Activated effector memory CD4-positive, alpha-beta T cell treated with anti-CD3 and anti-CD28 coated beads, Interleukin-2, amount 50 U/mL, for 16 hours (primary cell): Measurements from ENCODE around the gene AKT3.

Experiments used
- DNase-seq: peaks from one replicate; pipeline ENCODE4 v3.0.0-alpha.2; 2020

AKT3 gene

DNA sequence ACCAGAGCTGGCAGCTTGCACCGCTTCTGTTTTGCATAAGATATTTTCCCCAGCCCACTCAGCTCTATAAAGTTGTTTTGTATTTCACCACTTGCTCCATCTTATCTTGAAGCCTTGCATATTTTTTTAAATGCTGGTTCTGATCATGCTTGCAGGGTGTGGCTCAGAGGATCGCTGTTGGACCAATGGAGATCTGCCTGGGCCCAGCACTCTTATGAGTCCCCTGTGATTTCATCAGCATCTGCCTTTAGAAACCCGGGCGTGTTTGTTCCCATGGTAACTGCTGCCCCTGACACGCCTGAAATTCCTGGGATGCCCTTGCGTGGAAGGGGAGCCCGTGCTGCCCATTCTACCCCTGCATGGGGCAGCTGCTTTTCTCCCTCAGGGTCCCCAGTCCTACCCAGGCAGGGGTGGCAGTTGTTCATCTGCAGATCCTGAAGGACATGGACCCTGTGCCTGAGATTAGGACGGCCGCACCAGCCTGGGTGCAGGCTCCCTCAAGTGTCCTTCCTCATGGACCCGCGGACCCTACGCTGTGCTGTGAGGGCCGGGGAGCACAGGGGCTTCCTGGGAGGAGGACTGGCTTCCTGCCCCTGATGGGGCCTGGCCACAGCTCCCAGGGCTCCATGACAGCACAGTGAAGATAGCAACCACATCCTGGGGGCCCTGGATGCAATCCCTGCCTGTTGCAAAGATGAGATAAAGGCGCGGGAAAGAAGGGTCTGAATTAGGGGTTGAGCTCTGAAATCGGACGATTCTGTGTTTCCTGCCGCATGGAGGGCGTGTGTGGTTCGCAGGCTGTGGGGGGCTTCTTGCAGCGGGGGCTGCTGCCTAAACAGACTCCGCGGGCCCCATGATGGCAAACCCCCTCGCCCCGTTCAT lies 367.7 kb downstream of the AKT3 start:
- no peak for DNase-seq

DNA sequence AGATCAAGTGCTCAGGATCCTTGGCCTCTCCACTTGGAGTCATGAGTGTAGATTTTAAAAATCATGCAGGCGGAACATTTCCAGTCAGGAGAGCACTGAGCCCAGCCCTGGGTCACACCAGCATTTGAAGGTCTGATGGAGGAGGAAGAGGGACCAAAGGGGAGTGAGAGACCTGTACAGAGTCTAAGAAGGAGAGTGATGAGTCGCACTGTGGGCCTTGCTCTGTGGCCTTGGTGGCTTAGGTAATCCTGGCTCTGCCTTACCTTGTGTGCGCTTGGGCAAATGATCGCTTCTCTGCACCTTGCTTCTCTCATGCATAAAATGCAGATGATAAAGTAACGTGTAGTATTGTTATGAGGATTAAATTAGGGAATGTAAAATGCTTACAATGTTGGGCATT lies 368.9 kb downstream of the AKT3 start:
- no peak for DNase-seq

DNA sequence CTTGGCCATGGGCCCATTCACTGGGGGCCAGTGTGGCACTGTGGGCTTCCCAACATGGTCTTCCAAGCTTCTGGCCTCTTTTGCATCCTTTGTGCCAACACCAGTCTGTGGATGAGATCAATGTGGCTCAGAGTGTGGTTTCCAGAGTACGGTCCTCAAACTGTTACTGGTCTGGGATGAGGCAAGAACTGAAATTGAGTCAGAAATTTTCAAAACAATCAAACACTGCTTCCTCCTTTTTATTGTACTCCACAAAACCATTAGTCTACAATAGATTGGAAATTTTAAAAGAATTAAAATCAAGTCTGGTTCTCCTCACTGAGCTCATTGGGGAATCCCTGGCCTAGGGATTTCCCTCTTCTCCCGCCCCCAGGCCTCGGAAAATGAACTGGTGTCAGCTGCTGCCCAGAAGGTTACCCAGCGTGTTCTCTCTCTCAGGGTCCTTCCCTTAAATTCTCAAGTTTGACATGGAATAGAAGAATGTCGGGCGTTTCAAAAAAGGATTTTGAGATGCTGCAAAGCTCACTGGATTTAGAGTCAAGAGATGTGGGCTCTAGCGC lies 372.2 kb downstream of the AKT3 start:
- DNase-seq = no peak

DNA sequence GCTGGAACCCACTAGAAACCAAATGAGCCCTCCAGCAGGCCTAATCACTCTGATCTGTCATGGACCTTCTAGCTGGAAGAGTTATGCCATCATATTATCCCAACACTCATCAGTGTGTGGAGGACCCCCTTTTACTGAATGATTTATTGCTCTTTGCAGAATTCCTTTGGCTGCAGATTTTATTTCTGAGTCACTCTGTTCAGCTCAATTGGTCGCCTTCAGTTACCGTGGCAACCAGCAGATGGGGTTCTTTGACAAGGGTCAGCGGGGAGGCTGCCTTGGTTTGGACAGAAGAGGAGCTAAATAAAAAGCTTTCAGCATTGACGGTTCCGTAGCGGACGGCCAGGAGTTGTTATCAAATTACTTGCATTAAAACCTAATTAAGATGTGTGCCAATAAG lies 374.1 kb downstream of the AKT3 start:
- no peak for DNase-seq

DNA sequence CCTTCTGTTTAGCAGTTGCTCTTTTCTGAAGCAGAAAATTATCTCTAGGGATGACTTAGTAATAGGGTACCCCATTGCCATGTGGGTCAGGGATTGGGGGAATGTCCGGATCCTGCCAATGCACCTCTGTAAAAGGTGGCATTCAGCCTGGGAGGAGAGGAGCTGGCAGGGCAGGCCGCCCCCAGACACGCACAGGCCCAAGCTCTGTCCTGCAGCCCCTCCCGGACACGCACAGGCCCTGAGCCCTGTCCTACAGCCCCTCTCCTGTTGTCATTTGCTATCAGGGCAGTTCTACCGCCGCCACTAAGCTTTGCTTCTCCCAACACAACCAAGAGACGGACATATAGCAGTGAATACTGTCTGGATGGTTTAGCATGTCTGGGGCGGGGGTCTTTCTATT lies 375.1 kb downstream of the AKT3 start:
- DNase-seq = no peak

DNA sequence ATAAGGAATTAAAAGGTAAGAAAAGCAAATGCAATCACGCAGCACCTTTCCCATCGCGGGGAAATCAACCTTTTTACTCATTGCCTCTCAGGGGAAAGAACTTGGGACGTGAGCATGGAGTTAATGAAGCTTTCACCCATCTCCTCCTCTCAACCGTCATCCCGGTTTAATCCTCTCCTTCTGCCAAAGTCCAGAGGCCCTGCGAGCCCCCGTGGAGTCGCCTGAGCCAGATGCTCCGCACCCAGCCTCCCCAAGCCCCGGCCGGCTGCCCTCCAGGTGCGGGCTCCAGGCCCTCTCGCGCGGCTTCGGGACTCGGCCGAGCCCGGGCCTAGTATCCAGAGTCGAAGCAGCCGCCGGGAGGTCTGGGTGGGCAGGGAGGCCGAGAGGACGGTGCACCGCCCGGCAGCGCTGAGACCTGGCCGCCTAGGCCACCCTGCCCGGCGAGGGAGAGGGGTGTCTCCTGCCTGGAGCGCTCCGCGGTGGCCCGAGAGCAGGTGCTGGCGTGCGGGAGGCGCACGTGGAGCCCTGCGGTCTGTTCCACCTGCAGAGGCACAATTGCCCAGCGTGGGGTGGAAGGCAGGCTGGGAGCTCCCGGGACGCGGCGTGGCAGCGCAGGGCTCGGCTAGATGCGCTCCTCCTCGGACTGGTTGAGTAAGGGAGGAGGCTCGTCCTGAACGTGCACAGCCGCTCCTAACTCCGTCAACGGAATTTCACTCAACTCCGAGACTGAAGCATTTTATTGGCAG lies 375.7 kb downstream of the AKT3 start:
- no peak for DNase-seq

DNA sequence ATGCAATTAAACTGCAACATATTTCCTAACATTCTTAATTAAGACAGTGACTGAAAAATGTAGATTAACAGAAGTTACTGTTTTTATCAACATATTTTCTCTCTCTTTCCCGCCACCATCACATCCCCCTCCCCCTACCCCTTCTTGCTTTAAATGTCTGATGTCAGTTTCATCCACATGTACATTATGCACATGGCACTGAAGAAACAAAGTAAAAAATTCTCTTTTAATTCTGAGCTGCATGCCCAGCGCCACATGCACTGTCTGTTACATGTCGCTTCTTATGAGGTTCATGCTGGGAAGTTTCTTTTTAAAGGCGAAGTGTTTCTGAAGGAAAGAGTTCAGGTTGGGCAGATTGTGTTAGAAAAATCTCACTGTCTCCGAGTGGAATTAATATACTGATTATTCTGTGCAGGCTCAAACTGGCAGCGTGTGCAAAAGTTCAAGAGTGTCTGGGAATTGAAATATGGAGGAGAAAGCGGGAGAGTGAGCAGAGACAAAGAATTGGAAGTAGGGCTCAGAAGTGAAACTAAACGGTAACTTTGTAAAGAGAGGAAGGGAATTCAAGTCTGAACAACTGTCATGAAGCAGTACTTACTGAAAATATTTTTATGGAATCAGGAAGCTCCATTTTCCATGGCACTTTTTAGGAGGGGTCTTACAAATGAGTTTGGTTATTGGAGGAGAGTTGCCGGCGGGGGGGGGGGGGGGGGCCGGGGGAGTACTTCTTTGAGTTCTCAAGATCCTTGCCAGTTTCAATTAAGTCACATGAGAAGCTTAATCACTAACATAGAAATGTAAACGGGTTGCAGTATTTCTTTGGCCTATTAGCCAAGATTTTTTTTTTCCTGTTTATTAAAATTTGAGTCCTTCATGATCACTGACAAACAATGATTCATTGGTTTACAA lies 376.6 kb downstream of the AKT3 start:
- no peak for DNase-seq

DNA sequence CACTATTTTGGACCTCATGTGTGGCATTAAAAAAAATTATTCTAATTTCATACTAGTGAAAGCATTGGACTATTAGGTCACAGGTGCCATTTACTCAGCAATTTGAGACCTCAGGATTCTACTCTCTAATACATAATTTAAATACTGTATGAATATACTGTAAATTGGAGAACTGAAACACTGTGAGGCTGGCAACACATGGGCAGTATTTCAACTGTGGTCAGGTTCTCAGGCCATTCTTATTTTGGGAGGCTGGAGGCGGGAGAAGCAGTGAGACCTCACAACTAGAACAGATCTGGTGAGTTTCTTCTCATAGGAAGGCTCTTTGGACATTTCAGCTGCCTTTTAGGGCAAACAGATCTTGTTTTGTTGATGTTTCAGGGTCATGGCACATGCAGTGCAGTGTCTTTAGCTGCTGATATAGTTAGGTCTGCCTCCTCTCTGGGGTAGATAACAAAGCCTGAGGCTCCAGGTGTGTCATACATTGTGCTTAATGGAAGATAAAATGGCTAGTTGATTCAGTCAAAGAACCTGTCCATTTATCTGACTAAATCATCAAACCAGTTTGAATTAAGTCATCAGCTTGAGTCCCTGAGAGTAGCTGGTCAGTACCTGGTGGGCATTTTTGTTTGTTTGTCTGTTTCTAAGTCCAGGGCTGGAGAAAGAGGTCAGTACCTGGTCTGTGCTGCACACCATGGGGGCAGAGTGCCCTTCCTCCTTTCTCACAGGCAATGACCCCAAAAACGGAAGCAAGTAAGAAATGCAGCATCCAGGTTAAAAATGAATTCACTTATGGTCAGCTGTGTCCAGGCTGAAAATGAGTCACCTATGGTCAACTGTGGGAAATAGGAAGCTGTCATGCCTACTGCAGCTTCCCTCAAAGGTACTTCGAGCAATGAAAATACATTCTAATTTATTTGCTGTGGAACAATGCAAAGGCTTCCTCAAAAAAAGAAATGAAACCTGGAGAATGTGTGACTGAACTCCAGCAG lies 378.0 kb downstream of the AKT3 start:
- DNase-seq = no peak

DNA sequence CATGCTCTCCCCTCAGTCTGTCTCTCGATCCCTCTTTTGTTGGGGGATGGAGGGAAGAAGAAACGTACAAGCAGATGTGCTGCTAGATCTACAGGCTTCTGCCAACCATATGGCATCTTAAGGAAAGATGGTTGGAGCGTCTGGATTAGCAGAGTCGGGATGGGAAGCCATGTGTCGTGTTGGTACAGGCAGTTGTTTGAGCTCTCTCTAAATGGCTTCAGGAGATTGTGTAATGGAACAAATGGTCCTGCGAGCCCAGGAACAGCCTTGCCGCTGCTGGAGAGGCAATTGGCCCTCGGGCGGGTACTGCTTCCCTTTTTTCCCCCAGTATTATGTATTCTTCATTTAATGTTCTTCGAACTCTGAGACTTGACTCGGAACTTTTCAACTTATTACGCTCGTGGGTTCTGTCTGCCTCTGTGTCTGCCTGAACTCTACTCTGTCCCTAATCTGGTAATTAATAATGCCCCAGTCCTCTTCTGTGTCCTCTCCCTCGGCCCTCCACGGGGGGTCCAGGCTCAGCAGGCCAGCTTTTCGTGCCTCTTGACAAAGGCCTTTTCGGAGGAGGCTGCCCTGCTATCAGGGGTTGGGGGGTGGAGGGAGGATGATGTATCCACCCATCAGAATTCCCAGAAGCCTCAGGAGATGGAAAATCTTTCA lies 378.9 kb downstream of the AKT3 start:
- DNase-seq = no peak

DNA sequence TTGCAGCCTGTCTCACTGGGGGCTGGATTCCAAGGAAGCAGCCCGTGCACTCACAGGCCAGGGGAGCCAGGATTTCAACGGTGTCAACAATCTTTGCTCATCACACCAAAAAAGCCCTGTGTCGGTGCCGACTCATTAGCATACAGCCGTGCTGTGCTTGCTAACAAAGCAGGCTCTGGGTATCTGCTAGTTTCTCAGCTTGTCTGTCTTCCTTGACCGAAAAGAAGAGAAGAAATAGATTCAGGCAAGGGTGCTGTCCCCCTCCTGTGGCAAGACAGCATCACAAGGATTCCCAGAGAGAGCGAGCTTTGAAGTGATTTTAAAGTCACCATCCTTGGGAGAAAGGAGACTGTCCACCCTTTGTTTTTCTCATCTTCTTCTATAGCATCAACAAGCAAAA lies 379.5 kb downstream of the AKT3 start:
- DNase-seq = no peak

DNA sequence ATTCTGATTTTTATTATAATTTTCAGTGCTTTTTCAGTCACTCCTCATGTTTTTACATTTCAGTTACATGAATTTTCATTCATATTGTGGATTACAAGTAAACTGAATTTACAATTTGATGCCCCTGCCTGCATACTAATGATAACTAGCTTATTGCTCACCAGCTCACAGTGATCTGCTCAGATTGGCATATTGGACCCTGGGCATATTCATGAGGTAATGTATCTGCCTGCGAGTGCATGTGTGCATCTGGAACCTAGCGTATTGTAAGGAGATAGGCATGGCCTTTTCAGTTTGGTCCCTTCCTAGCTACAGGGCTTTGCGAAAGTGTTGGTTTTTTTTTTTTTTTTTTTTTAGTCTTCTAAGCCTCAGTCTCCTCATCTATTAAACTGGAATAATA lies 380.5 kb downstream of the AKT3 start:
- no peak for DNase-seq

DNA sequence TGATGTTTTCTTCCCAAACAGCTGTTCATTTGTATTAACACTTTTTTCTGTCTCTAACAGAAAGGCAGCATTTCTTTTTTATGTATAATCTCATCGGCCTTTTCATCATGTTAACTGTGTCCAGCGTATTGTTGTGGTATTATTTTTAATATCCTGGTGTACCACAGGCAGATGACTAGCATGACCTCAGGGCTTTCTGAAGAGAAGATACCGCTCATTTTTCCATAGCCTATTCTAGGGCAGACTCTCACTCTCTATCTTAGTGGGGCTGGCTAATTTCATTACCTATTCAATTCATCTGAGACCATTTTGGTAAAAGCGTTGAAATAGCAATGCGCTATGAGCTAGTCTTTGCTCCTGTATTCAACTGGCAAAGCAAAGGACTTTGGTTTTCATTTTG lies 384.3 kb downstream of the AKT3 start:
- no peak for DNase-seq

DNA sequence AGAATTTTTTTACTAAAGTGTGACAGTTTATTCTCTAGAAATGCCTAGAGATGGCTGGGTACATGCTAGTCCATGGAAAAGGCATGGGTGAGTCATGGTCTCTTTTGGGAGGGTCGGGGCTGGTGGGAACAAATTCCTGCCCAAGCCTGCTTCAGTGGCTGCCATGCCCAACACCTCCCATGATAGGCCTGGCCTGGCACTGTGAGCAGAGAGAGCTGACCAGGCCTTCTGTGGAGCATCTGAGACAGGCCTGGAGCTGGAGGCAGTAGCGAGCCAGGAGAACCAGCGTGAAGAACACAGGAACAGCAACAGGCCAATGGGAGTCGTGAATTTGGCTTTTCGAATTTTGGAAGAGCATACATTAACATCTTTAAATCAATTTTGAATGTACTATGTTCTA lies 385.0 kb downstream of the AKT3 start:
- no peak for DNase-seq

DNA sequence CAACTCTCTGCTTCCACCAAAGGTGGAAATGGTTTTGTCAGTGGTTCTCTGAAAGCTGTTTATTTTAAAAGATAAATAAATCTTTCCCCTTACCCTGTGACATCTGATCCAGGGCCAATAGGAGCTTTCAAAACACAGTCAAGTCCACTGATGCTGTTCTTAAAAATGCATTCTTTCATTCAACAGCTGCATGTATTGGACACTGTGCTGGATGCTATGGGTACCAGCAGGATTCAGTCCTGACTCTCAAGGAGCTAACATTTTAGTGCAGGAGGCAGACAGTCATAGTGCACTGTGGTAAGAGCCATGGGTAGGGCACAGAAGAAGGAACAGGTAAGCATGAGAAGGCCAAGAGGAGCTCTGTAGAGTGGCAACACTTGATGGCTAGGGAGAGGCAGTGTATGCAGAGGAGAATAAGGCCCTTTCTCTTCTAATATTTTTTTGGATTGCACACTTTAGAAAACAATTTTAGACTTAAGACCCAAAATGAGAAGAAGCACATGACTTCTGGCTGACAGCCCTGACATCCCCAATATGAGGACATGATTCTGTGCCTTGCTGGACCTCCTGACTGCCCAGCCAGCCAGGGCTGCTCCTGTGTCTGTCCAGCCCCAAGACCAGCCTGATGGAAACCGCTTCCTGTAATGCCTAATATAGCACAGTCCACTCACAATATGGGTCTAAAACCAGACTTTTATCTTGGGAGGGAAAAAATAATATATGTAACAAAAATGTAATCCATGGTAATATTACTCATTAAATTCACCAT lies 386.9 kb downstream of the AKT3 start:
- no peak for DNase-seq

DNA sequence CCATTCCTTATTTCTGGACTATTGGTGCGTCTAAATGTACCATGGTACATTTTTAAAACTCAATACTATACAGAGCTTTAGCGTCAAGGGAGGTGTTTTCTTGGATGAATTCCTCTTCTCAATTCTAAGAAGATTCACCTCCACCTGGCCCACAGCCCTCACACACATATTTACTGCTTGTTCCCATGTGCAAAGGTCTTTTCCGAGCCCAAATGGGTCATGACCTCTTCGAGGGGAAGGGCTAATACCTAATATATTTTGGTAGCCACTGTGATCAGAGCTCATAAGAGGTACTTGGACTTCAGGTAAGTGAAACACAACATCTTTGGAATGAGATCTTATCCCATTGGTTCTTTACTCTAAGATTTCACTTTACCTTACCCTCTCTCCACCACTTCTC lies 388.3 kb downstream of the AKT3 start:
- DNase-seq = no peak

DNA sequence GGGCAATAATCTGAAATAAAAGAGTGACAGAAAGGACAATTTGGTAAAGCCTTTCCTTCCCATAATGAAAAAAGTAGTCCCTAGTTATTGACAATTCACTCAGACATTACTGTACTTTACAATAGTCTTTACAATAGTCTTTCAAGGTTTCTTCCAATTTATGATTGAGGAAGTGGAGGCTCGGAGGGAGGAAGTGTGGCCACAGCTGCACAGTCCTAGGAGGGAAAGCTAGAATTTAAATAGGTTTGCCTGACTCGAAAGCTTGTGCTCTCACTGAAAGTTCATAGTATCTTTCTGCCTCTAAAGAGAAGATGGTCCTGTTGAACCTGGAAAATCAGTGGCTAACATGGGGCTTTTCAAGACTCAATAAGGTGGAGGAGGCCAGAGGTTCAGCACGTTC lies 391.0 kb downstream of the AKT3 start:
- no peak for DNase-seq

DNA sequence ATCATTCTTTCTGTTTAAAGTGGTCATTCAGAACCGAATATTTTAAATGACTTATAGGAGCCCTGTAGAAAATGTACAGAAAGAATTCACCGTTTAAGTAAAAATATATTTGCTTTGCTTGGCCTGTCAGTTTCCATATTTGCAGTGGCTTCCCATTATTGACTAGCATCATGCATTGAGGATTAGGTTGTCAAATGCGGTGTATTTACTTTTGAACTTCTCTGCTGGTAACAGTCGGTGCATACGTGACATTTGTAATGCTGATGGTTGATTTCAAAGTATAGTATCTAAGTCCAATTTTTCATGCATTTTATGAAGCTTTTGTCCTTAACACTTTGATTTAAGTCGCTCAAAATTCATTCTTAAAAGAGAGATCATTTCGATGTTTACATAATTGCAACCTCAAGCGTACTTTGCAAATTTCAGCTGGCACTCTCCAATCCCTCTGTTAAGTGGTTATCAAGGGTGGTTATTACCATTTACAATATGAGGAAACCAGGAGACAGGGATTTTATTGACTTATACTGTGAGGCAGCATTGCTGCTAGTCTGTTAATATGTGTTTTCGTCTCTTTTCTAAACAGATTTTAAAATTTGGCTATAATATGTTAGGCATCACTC lies 392.6 kb downstream of the AKT3 start:
- no peak for DNase-seq

DNA sequence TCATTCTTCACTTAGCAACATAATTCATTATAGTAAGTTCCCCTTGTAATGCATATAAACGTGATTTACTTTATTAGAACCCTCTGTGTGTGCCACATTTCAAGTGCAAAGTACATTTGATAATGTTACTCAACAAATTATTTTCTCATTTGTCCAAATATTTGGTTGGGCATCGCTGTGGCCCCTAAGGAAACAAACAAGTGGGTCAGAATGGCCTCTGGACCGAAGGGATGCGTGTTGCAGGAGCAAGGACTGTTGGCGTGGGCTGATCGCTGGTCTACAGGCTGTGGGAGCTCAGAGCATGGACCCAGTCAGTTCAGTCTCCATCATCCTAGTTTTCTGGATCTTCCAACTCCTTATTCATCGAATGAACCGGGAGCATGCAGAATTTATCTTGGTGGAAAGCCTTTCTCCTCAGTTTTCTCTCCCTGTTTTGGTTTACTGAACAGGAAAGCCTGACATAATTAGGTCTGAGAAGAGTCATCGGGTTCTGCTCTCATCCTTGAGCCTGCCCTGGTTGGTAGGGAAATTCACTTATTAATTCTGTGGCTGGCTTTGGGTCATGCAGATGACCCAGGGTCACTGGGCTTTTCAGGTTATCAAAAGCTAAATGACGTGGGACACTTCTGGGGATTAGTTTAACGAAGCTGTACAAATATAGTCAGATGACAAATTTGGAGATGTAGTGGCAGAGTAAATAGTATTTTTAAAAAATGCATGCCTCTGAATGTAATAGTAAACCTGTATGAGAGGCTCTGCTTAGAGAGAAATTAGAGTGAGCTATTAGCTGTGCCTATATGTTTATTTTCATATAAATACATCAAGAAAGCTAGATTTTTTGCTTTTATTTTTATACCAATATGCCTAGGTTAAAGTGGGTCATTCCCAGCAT lies 394.0 kb downstream of the AKT3 start:
- no peak for DNase-seq
